Measurements from ENCODE around the gene TSR3.

TSR3 gene

DNA sequence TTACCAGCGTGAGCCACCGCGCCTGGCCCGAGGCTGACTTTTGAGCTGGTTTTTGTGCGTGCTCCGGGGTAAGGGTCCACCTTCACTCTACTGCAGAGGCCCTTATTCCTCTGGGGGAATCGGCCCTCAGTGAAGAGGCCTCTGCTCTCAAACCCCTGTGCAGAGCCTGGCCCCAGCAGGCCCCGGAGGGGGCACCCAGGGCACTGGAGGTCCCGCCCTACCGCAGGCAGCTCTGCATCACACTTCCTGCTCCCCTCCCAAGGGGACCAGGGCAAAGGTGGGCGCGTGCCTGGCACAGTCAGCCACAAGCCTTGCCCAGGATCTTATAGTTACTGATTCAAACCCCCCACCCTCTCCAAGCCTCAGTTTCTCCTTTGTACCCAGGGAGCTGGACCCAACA is 45.9 kb downstream of the TSR3 start:
- DNase-seq = peak; percentile 64

DNA sequence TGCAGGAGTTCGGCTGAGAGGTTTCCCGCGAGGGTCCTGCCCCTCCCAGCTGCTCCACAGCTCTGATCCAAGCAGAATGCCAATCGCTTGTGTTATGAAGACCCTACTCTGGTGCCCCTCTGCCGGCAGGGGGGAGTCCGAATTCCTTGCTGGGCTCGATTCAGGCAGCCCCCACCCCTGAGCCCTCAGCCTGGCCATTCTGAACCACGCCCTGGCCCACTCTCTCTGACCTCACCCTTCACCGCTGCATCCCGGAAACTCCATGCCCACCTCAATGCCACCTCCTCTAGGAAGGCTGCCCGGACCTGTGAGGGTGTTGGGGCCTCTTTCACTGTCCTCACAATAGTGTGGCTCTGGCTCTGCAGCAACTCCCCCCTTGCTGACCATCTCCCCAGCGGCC is 50.1 kb downstream of the TSR3 start:
- no peak for DNase-seq

DNA sequence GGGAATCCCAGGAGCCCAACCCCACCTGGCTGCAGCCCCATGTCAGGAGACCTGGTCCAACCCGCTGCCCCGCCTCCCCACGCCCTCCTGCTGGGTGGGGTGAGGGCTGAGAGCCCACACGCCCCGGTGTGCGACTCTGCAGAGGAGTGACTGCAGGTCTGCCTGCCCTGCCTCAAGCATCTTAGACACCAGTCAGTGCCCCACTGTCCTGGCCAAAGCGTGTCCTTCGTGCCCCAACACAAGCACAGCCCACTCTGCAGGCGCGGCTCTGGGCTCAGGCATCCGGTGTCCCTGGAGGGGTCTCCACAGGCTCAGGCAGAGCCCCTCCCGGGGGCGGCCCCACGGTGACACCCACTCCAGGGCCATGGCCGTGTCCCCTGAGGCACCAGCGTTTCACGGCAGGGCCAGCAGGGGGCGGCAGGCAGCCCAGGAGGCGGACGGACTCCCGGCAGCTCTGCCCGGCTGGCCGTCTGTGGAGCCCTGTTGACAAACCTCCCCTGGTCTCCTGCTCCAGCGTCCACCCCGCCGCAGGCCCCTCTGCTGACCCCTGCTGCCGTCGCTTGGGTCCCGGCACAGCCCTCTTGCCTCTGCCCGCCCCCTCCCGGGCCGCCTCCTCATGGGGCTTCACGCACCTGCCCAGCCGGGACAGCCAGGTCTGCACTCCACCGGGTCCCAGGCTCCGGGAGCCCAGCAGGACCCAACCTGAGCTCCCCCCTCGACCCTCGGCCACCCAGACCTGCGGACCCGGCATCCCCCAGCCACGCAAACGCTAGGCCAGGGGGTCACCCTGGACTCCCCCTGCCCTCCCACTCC is 50.8 kb downstream of the TSR3 start:
- peak; percentile 91 for DNase-seq

DNA sequence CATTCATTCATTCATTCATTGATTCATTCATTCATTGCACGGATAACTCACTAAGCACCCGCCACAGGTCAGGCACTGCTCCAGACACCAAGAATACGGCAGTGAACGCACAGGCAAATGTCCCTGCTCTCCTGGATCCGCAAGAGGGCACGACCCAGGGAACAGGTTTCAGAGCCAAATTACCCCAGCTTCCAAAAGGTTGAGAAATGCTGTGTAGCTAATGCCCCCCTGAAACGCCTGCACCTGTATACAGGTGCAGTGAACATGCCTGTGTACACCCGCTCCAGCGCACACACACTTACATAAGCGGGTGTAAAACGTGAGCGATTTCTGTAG is 51.8 kb downstream of the TSR3 start:
- no peak for DNase-seq

Measured in activated CD8-positive, alpha-beta memory T cell treated with anti-CD3 and anti-CD28 coated beads, Interleukin-2, amount 50 U/mL, for 48 hours (primary cell).